Mucosa of descending colon (tissue), 3 donors: ENCODE results near the gene ZGRF1. TPM values are rescaled to one million over a fixed set of nuclear protein-coding genes. Genes with fewer than 3 reads are reported as not detected.
"Not testable (repeated sequence)": the region's sequence is repeated elsewhere in the genome, so short reads cannot be mapped to it uniquely, and the experiment has no call there.

Experiments used
- ATAC-seq: fragments of 200-7000 bp; cut with Tn5 transposase; one replicate; pipeline ENCODE4 v1.9.1; 2020; ENCODE audit warnings: mild to moderate bottlenecking, moderate library complexity
- DNase-seq, 3 donors: peaks; one replicate each; pipeline ENCODE4 v3.0.0-alpha.2; 2020
- H3K36me3 ChIP-seq: fragments of 200-600 bp; one replicate; pipeline ENCODE4 v1.8.0; 2021; ENCODE audit warnings: low read depth, mild to moderate bottlenecking
- H3K4me1 ChIP-seq: fragments of 200-600 bp; one replicate; pipeline ENCODE4 v1.8.0; 2021; ENCODE audit warnings: low read depth, mild to moderate bottlenecking
- H3K4me3 ChIP-seq: fragments of 200-600 bp; one replicate; pipeline ENCODE4 v1.8.0; 2021; ENCODE audit warnings: mild to moderate bottlenecking
- H3K9me3 ChIP-seq: fragments of 200-600 bp; one replicate; pipeline ENCODE4 v1.8.0; 2021; ENCODE audit warnings: mild to moderate bottlenecking
- CTCF ChIP-seq: fragments of 200-600 bp; IDR thresholded peaks from one replicate; pipeline ENCODE4 v1.8.0; 2022; ENCODE audit warnings: antibody characterized with exemption, mild to moderate bottlenecking
- intact Hi-C, 2 donors: fragments of 100-400 bp; cut with DNase I in 1 of 2; cut with micrococcal nuclease in 1 of 2; formaldehyde crosslinking; loops; one replicate each; pipeline versions ENCODE4 v1.11.0 to v1.11.1; 2022; cut with DNase I, micrococcal nuclease
- total RNA-seq, 3 donors: library from RNA; stranded (reverse); fragmentation: NEBNext Ultra II Directional in 2 of 3; extraction: Animal tissue kit (Norgen Biotek cat#: 25700) in 2 of 3; gene quantifications; one replicate each; pipeline versions ENCODE4 v1.2.1 to v1.2.4, GENCODE V29; 2021 to 2023
- donor health status: DM: no; HTN: no; CAD: no; lungs with moderate emphysema.
- donor health status: DM: no; HTN: no; CAD: no.
- donor health status: DM: no; HTN: yes; CAD: no.

The ZGRF1 gene
- total RNA-seq, 3 donors from 2014 or later = 2.6 to 6.8 (median 3.7) TPM

- DNase-seq (no peak), ATAC-seq (no peak)
- no peak for TF ChIP-seq CTCF
- intact Hi-C loops = no loop called here
- H3K9me3 ChIP-seq = no peaks in the 10 kb centered on the region
- no peak overlapping the region for H3K4me3 ChIP-seq
- no peaks in the 10 kb centered on the region for H3K36me3 ChIP-seq
- no peaks in the 10 kb centered on the region for H3K4me1 ChIP-seq
These were observed 36.4 kb upstream of the ZGRF1 start for GRCh38 chr4:112673076-112673475.

- no peaks in the 10 kb centered on the region for H3K36me3 ChIP-seq
- no peaks in the 10 kb centered on the region for H3K9me3 ChIP-seq
- H3K4me1 ChIP-seq = no peaks in the 10 kb centered on the region
- H3K4me3 ChIP-seq = no peak overlapping the region
- no peak for TF ChIP-seq CTCF
- intact Hi-C loops = no loop called here
- DNase-seq (no peak), ATAC-seq (no peak)
These were observed 31.4 kb upstream of the ZGRF1 start for GRCh38 chr4:112668131-112668530.

- intact Hi-C loops = no loop called here
- no peaks in the 10 kb centered on the region for H3K9me3 ChIP-seq
- DNase-seq (no peak), ATAC-seq (no peak)
- TF ChIP-seq CTCF = no peak
- no peaks in the 10 kb centered on the region for H3K36me3 ChIP-seq
- H3K4me3 ChIP-seq = no peak overlapping the region
- H3K4me1 ChIP-seq = no peaks in the 10 kb centered on the region
These were observed 27.9 kb upstream of the ZGRF1 start for GRCh38 chr4:112664611-112665010.

- H3K4me1 ChIP-seq, DNase-seq, H3K9me3 ChIP-seq, H3K4me3 ChIP-seq, H3K36me3 ChIP-seq, intact Hi-C loops, ATAC-seq: not testable (repeated sequence)
These were observed 19.4 kb upstream of the ZGRF1 start for GRCh38 chr4:112656115-112656514.

GRCh38 chr4:112655270-112655669 is 18.6 kb upstream of the ZGRF1 start:
- no peaks in the 10 kb centered on the region for H3K4me1 ChIP-seq
- no peak overlapping the region for H3K4me3 ChIP-seq
- no peaks in the 10 kb centered on the region for H3K9me3 ChIP-seq
- TF ChIP-seq CTCF = no peak
- intact Hi-C loops = no loop called here
- ATAC-seq (no peak), DNase-seq (no peak)
- no peaks in the 10 kb centered on the region for H3K36me3 ChIP-seq

GRCh38 chr4:112652216-112652615 is 15.5 kb upstream of the ZGRF1 start:
- TF ChIP-seq CTCF = no peak
- no peak for ATAC-seq
- DNase-seq = no peak
- intact Hi-C loops = no loop called here
- Histone ChIP-seq H3K4me1 (no peaks in the 10 kb centered on the region), H3K4me3 (no peak overlapping the region), H3K36me3 (peaks cover 14% of the 10 kb centered on the region), H3K9me3 (no peaks in the 10 kb centered on the region)
